Colonic mucosa (tissue), 4 donors: ENCODE measurements around the gene COQ5. TPM values are rescaled to one million over a fixed set of nuclear protein-coding genes. Genes with fewer than 3 reads are reported as not detected.

Source experiments
- DNase-seq: peaks from one replicate; pipeline ENCODE4 v3.0.0-alpha.2; 2020
- H3K27ac ChIP-seq: fragments of 200-600 bp; one replicate; pipeline ENCODE4 v1.8.0; 2021
- H3K27me3 ChIP-seq: fragments of 200-600 bp; one replicate; pipeline ENCODE4 v1.8.0; 2021
- H3K36me3 ChIP-seq: fragments of 200-600 bp; one replicate; pipeline ENCODE4 v1.8.0; 2021
- H3K4me1 ChIP-seq: fragments of 200-600 bp; one replicate; pipeline ENCODE4 v1.8.0; 2021; ENCODE audit warnings: mild to moderate bottlenecking
- H3K4me3 ChIP-seq: fragments of 200-600 bp; one replicate; pipeline ENCODE4 v1.8.0; 2021
- H3K9ac ChIP-seq, 2 donors: one replicate each; pipeline ENCODE4 v1.7.0; 2013; ENCODE audit warnings: control low read depth in 2 of 2, low read depth in 2 of 2, low read length in 2 of 2
- H3K9me3 ChIP-seq: fragments of 200-600 bp; one replicate; pipeline ENCODE4 v1.8.0; 2021
- CTCF ChIP-seq: fragments of 200-600 bp; IDR thresholded peaks from one replicate; pipeline ENCODE4 v1.8.0; 2022; ENCODE audit warnings: antibody characterized with exemption, mild to moderate bottlenecking
- intact Hi-C: fragments of 100-400 bp; cut with DNase I; formaldehyde crosslinking; loops from one replicate; pipeline ENCODE4 v1.14.1; 2022
- total RNA-seq, 2 donors: library from RNA; stranded (reverse); fragmentation: NEBNext Ultra II Directional in 1 of 2; extraction: Animal tissue kit (Norgen Biotek cat#: 25700) in 1 of 2; gene quantifications; one replicate each; pipeline ENCODE4 v1.2.1, GENCODE V29; 2021
- donor health status: healthy.
- donor health status: DM: no; HTN: no; CAD: no.
- donor health status: DM: no; HTN: no; CAD: no.

The COQ5 gene
- total RNA-seq, 2 donors from 2014 or later, result 35.8 to 46.6 TPM

- Histone ChIP-seq H3K27ac (no peak overlapping the region), H3K27me3 (no peaks in the 10 kb centered on the region), H3K9me3 (no peaks in the 10 kb centered on the region), H3K4me1 (peaks cover 3% of the 10 kb centered on the region), H3K4me3 (no peak overlapping the region), H3K9ac (no peak overlapping the region), H3K36me3 (peaks cover 22% of the 10 kb centered on the region)
- no peak for DNase-seq
- intact Hi-C loops, result no loop called here
- TF ChIP-seq CTCF, result no peak
These were observed 63.2 kb downstream of the COQ5 start for GRCh38 chr12:120465756-120466155.

- no peak overlapping the region for H3K9ac ChIP-seq
- no peaks in the 10 kb centered on the region for H3K4me1 ChIP-seq
- TF ChIP-seq CTCF, result no peak
- H3K4me3 ChIP-seq, result no peak overlapping the region
- no peaks in the 10 kb centered on the region for H3K27me3 ChIP-seq
- DNase-seq, result no peak
- no peak overlapping the region for H3K27ac ChIP-seq
- no peaks in the 10 kb centered on the region for H3K9me3 ChIP-seq
- peaks cover 34% of the 10 kb centered on the region for H3K36me3 ChIP-seq
- intact Hi-C loops, result no loop called here
These were observed 65.2 kb downstream of the COQ5 start for GRCh38 chr12:120463712-120464111.

GRCh38 chr12:120462099-120462640 lies 66.8 kb downstream of the COQ5 start:
- Histone ChIP-seq H3K27me3 (no peaks in the 10 kb centered on the region), H3K36me3 (peaks cover 41% of the 10 kb centered on the region), H3K4me1 (no peaks in the 10 kb centered on the region), H3K9ac (no peak overlapping the region), H3K4me3 (no peak overlapping the region), H3K27ac (no peak overlapping the region), H3K9me3 (no peaks in the 10 kb centered on the region)
- DNase-seq, result no peak
- TF ChIP-seq CTCF, result no peak
- intact Hi-C loops, result no loop called here

- H3K27me3 ChIP-seq, result no peaks in the 10 kb centered on the region
- DNase-seq, result no peak
- no peak overlapping the region for H3K4me3 ChIP-seq
- intact Hi-C loops, result no loop called here
- no peak overlapping the region for H3K27ac ChIP-seq
- peaks cover 38% of the 10 kb centered on the region for H3K36me3 ChIP-seq
- H3K4me1 ChIP-seq, result no peaks in the 10 kb centered on the region
- H3K9ac ChIP-seq, result no peak overlapping the region
- no peaks in the 10 kb centered on the region for H3K9me3 ChIP-seq
- TF ChIP-seq CTCF, result no peak
These were observed 68.8 kb downstream of the COQ5 start for GRCh38 chr12:120460157-120460556.

- intact Hi-C loops, result no loop called here
- peaks cover 21% of the 10 kb centered on the region for H3K36me3 ChIP-seq
- TF ChIP-seq CTCF, result no peak
These were observed 71.8 kb downstream of the COQ5 start for GRCh38 chr12:120457133-120457532.

GRCh38 chr12:120455302-120455701 lies 73.7 kb downstream of the COQ5 start:
- Histone ChIP-seq H3K4me3 (no peak overlapping the region), H3K36me3 (peaks cover 19% of the 10 kb centered on the region), H3K9me3 (no peaks in the 10 kb centered on the region), H3K27ac (no peak overlapping the region), H3K4me1 (no peaks in the 10 kb centered on the region), H3K27me3 (no peaks in the 10 kb centered on the region), H3K9ac (no peak overlapping the region)
- no peak for DNase-seq
- intact Hi-C loops, result no loop called here
- no peak for TF ChIP-seq CTCF

More at GRCh38 chr12:120457133-120457532, 71.8 kb downstream of the COQ5 start:
- no peaks in the 10 kb centered on the region for H3K4me1 ChIP-seq
- H3K4me3 ChIP-seq, result no peak overlapping the region
- H3K9me3 ChIP-seq, result no peaks in the 10 kb centered on the region
- H3K27me3 ChIP-seq, result no peaks in the 10 kb centered on the region
- no peak overlapping the region for H3K27ac ChIP-seq
- no peak for DNase-seq
- H3K9ac ChIP-seq, result no peak overlapping the region
